GM19328 (cell line): ENCODE measurements around the gene MGP.

Experiments used
- ATAC-seq: cut with Tn5 transposase; IDR thresholded peaks from one replicate; pipeline ENCODE4 v1.9.1; 2021; ENCODE audit warnings: mild to moderate bottlenecking, moderate library complexity; ENCODE audit not compliant: unreplicated experiment

The MGP gene

GRCh38 chr12:14885718-14886221, at the start of gene MGP:
TSS of gene MGP (minus strand) at chr12:14885854. CDS start at chr12:14885791, 63 bp downstream.
- ATAC-seq, result no peak

- ATAC-seq, result no peak
Measured at GRCh38 chr12:14935031-14935430, 49.4 kb upstream of the MGP start.

DNA sequence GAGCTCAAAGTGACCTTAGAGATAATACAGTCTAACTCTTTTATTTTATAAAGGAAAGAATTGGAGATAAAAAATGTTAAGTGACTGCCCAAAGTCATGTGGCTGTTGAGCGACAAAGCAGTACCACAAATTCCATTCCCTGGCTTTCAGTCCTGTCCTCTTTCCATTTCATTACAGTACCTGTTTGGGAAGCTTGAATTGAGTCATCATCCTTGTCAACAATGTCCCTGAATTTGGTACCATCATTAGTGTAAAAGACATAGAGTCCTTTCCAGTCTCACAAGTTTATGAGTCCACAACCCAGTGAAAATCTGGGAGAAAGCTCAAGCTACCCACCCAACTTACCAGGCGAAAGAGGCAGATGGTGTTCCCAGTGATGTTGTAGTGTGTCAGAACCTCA, 48.9 kb upstream of the MGP start:
- ATAC-seq, result no peak

- no peak for ATAC-seq
Measured at GRCh38 chr12:14931791-14932560, 46.3 kb upstream of the MGP start.

- ATAC-seq, result no peak
Measured at GRCh38 chr12:14931359-14931758, 45.7 kb upstream of the MGP start.

DNA sequence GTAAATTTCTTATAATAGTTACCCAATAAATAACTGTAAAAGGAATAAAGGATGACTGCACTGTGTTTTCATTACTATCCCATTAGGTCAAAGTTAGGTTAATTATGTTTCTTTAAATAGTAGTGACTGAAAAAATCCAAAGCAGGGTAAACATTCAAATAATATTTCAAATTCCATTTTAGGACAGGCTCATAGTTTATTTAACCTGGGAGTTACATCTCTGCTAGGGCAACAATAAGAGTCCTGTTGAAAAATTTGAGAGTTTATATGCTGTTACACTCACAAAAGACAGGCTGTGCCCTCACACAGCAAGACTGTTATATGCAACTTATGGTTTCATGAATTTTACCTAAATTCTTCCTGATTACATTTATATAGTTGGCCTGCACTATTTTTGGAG, 44.6 kb upstream of the MGP start:
- no peak for ATAC-seq

GRCh38 chr12:14928931-14929330, 43.3 kb upstream of the MGP start:
- ATAC-seq, result no peak

DNA sequence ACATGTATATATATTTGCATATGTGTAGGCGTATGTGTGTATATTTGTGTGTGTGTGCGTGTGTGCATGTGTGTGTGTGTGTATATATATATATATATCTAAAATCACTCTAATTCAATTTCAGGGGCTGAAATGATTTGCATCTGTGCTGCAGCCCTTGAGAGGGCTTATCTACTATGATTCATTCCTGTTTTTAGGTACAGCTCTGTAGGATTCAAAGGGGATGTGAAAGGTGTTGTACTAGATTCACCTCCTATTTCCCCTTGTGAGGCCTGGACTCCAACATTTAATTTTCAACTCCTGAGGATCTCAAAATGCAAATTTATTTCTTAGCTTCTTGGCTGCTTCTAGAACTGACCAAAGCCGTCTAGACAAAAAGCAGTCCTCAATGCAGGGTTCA, 41.6 kb upstream of the MGP start:
- ATAC-seq, result no peak

- no peak for ATAC-seq
Measured at GRCh38 chr12:14924541-14924940, 38.9 kb upstream of the MGP start.

DNA sequence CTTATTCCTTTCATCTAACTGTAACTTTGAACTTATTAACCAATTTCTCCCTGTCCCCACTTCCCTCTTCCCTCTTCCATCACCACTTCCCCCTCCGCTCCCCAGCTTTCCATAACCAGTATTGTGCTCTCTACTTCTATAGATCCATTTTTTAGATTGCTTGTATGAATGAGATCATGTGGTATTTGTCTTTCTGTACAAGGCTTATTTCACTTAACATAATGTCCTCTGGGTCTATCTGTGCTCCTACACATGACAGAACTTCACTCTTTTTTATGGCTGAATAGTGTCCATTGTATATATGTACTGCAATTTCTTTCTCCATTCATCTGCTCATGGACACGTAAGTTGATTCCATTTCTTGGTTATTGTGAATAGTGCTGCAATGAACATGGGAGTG, 38.3 kb upstream of the MGP start:
- ATAC-seq, result no peak

DNA sequence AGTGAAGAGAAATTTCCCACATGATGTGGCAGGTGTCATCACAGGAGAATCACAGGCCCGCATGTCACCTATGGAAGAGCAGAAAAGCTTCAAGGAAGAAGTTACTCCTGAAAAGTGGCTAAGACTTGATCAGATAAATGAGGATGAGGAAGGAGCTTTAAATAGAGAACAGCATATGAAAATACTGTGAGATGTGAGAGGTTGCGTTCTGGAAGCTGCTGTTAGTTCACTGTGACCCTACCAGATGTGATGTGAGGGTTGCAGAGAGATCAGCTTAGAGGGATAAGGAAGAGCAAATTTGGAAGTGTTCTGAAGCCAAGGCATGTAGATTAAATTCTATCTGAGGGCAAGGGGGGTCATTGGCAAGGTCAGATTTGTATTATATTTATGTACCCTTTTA, 35.6 kb upstream of the MGP start:
- no peak for ATAC-seq

GRCh38 chr12:14920475-14921126, 34.9 kb upstream of the MGP start:
- no peak for ATAC-seq

- ATAC-seq, result no peak
Measured at GRCh38 chr12:14919455-14919854, 33.8 kb upstream of the MGP start.

DNA sequence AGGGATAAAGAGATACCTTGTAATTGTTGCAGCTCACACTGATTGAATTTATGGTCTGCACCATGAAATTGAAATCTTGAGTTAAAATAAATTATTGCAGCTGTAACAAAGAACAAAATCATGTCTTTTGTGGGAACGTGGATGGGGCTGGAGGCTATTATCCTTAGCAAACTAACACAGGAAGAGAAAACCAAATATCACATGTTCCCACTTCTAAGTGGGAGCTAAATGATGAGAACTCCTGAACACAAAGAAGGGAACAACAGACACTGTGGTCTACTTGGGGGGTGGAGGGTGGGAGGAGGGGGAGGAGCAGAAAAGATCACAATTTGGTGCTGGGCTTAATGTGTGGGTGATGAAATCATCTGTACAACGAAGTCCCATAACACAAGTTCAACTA, 30.1 kb upstream of the MGP start:
- no peak for ATAC-seq

- no peak for ATAC-seq
Measured at GRCh38 chr12:14913381-14913781, 27.7 kb upstream of the MGP start.

- ATAC-seq, result no peak
Measured at GRCh38 chr12:14911131-14911530, 25.5 kb upstream of the MGP start.

DNA sequence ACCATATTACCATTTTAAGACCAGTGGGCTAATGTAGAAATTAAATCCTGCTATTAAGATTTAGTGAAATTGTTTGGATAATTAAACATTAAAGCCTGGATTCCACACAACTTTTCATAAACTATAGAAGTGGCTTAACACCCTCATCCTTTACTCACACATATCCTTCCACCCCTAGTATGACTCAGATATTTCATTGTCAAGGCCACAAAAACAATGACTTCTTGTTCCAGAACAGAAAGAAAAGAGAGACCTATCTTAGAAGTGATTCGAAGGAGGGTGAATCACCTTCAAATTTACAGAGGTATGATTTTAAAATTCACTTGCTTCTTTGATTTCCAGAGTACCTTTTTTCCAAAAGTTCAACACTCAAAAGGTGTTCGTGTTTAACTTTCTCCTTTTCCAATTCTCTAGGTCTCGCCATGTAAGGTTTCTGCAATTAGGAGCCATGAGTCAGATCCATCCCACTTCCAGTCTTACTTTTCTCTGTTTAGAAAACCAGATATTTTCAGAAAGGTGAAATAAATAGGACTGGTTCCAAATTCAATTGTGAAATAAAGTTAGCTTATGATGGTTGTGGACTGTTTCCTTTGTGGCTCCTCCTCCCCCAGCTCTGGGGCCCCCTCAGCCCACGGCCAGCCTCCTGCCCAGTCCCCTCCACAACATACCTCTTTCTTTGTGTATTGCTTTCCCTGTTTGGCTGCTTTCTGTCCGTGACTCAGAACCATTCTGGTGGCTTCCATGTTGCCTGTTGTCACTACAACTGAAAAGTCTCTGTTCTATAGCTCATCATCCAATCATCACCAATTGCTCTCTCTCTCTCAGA, 24.6 kb upstream of the MGP start:
- ATAC-seq, result no peak

GRCh38 chr12:14907953-14908352, 22.3 kb upstream of the MGP start:
- ATAC-seq, result no peak

- ATAC-seq, result no peak
Measured at GRCh38 chr12:14906114-14906513, 20.5 kb upstream of the MGP start.

GRCh38 chr12:14905269-14906004, 19.8 kb upstream of the MGP start:
- no peak for ATAC-seq

- ATAC-seq, result no peak
Measured at GRCh38 chr12:14904854-14905253, 19.2 kb upstream of the MGP start.
